BJ (cell line): ENCODE data around the gene SAP30L. TPM values are rescaled to one million over a fixed set of nuclear protein-coding genes. Genes with fewer than 3 reads are reported as not detected.

Experiments used
- CTCF ChIA-PET: fragments of 350-600 bp; formaldehyde crosslinking; extraction: SDS; loops from one replicate; lab custom pipeline; 2021; ENCODE audit warnings: antibody characterized with exemption, inconsistent platforms; lab: Yijun Ruan, JAX
- POLR2A ChIA-PET: fragments of 300-600 bp; sonication (Branson Sonifier 250); formaldehyde crosslinking; extraction: SDS; loops from one replicate; lab custom pipeline; 2021; ENCODE audit warnings: antibody characterized with exemption; lab: Charles Lee
- DNase-seq: peaks from one replicate; pipeline ENCODE4 v3.0.0-alpha.2; 2011; ENCODE audit warnings: low read depth
- H3K27me3 ChIP-seq: 2 replicates; pipeline ENCODE4 v1.6.0; 2011; ENCODE audit warnings: low read length; ENCODE audit not compliant: control insufficient read depth, insufficient read depth
- H3K36me3 ChIP-seq: 2 replicates; pipeline ENCODE4 v1.5.1; 2011; ENCODE audit warnings: low read length; ENCODE audit not compliant: control insufficient read depth, insufficient read depth
- H3K4me3 ChIP-seq: 2 replicates; pipeline ENCODE4 v1.5.1; 2011; ENCODE audit warnings: low read depth, mild to moderate bottlenecking, control low read depth, low read length
- polyA plus RNA-seq: library from polyadenylated mRNA; depleted of rRNA; stranded (reverse); fragments of >200 nt; gene quantifications from 2 replicates; pipeline ENCODE4 v1.2.3, GENCODE V29; 2011
- TF ChIP-seq, protein P1 (sequence below): IDR thresholded peaks from 2 replicates; pipeline ENCODE4 v1.5.1; 2011; ENCODE audit warnings: low read depth, mild to moderate bottlenecking, control low read depth, inconsistent platforms, low read length, moderate library complexity; ENCODE audit not compliant: insufficient read depth

SAP30L gene
- polyA plus RNA-seq, 1 experiment: 26.3 TPM

DNA sequence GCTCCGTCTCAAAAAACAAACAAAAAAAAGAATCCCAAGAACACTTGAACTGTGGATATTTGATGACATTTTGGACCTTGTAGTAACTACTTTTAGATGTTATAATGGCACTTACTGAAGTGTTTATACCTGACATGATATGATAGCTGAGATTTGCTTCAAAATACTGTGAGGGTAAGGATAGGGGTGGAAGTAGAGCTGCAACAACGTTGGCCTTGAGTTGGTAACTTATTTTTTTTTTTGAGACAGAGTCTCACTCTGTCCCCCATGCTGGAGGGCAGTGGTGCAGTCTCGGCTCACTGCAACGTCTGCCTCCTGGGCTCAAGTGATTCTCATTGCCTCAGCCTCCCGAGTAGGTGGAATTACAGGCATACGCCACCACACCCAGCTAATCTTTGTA is 30.7 kb upstream of the SAP30L start:
- Histone ChIP-seq H3K36me3 (peaks cover 25% of the 10 kb centered on the region), H3K4me3 (no peak overlapping the region), H3K27me3 (no peaks in the 10 kb centered on the region)
- POLR2A ChIA-PET: no interaction called here
- TF ChIP-seq, protein P1, sequence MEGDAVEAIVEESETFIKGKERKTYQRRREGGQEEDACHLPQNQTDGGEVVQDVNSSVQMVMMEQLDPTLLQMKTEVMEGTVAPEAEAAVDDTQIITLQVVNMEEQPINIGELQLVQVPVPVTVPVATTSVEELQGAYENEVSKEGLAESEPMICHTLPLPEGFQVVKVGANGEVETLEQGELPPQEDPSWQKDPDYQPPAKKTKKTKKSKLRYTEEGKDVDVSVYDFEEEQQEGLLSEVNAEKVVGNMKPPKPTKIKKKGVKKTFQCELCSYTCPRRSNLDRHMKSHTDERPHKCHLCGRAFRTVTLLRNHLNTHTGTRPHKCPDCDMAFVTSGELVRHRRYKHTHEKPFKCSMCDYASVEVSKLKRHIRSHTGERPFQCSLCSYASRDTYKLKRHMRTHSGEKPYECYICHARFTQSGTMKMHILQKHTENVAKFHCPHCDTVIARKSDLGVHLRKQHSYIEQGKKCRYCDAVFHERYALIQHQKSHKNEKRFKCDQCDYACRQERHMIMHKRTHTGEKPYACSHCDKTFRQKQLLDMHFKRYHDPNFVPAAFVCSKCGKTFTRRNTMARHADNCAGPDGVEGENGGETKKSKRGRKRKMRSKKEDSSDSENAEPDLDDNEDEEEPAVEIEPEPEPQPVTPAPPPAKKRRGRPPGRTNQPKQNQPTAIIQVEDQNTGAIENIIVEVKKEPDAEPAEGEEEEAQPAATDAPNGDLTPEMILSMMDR: no peak
- CTCF ChIA-PET: interaction anchor here (0.6 to 1.3 kb wide), 4 partner anchors 10 to 339 kb away, joined by 3 to 7 read pairs (median 4); no protein-coding TSS in a partner anchor
- DNase-seq: no peak

DNA sequence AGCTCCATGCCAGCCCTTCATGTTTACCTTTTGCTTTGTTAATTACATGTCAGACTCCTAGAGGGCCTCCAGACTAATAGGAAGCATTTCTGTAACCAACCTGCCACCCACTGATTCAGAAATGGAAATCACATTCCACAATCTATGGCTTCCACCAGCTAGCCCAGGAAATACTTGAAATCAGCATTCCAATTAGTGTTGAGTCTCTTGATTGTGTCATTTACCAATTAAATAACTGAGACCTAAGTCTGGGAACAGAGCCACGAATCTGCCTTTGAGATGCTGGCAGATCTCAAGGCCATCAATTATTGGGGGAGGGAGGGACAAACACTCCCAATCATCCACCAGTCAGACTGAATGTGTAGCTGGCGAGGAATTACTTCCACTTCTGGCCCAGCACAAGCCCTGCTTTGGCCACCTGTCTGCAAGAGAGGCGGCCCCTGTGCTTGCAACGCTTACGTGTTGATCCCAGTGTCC is 27.4 kb upstream of the SAP30L start:
- TF ChIP-seq, protein P1: no peak
- DNase-seq: no peak
- Histone ChIP-seq H3K36me3 (peaks cover 10% of the 10 kb centered on the region), H3K4me3 (no peak overlapping the region), H3K27me3 (no peaks in the 10 kb centered on the region)
- ChIA-PET POLR2A (interaction anchor here (0.6 kb wide), 1 partner anchor 28 kb away, joined by 3 read pairs; no protein-coding TSS in a partner anchor), CTCF (no interaction called here)

DNA sequence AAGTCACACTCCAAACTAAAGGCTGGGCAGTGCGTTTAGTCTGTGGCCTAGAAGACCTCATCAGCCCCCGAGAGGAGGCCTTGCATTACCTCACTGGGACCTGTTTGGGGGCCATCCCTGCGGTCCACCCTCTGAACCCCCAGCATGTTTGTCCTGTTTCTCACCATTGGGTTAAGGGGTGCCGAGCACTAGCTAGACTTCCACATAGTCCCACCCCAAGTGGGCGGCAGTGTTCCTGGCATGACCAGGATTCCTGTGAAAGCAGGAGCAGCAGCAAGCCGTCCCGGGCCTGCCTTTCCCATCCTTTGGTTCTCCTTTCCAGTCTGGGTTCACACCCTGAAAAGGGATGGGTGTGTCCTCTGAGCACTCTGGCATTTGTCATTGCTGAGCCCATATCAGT is 26.6 kb upstream of the SAP30L start:
- Histone ChIP-seq H3K4me3 (no peak overlapping the region), H3K27me3 (no peaks in the 10 kb centered on the region), H3K36me3 (peaks cover 10% of the 10 kb centered on the region)
- TF ChIP-seq, protein P1: no peak
- CTCF ChIA-PET: interaction anchor here (0.8 kb wide), 1 partner anchor 11 kb away, joined by 3 read pairs; no protein-coding TSS in a partner anchor
- POLR2A ChIA-PET: no interaction called here
- DNase-seq: no peak

DNA sequence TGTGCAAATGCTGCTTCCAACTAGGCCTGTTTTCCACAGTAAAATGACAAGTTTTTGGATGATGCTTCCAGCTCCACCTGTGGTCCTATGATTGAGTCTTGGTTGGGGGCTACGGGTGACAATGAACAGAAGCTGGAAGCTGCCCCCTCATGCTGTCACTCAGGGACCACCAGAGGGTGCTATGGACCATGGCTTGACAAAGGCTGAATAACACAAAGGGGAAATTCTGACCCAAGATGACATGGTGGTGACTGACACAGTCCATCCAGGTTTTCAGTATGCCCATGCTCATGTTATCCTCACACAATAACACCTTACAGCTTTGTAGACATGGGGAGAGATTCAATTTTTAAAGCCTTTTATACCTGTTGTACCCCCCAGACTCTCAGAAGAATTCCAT is 23.9 kb upstream of the SAP30L start:
- POLR2A ChIA-PET: no interaction called here
- H3K27me3 ChIP-seq: no peaks in the 10 kb centered on the region
- H3K4me3 ChIP-seq: no peak overlapping the region
- TF ChIP-seq, protein P1: peak; percentile 44; the same call in 1 of the 2 replicates
- H3K36me3 ChIP-seq: peaks cover 4% of the 10 kb centered on the region; the same call in 1 of the 2 replicates
- CTCF ChIA-PET: interaction anchor here (0.5 to 2.4 kb wide), 11 partner anchors 8 to 442 kb away, joined by 3 to 10 read pairs (median 4); partner anchors contain the start of gene GALNT10
- DNase-seq: no peak

DNA sequence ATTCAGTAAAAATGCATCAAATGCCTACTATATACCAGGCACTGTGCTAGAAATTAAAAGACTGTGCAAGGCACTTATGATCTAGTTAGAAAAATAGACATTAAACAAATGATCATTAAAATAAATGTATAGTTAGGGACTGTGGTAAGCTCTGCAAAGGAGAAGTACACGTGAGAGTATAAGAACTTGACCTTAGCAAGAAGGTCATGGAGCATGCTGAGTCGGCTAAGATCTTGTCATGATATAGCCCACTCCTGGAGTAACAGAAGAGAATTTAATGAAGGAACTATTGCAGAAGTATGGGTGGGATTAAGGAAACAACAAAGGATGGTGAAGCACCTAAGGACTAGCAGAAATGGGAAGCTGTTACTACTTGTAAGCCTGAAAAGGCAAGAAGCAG is 23.5 kb upstream of the SAP30L start:
- ChIA-PET CTCF (interaction anchor here (0.5 to 2.4 kb wide), 10 partner anchors 8 to 442 kb away, joined by 3 to 10 read pairs (median 5); partner anchors contain the start of gene GALNT10), POLR2A (no interaction called here)
- TF ChIP-seq, protein P1: no peak
- Histone ChIP-seq H3K4me3 (no peak overlapping the region), H3K27me3 (no peaks in the 10 kb centered on the region), H3K36me3 (peaks cover 3% of the 10 kb centered on the region; the same call in 1 of the 2 replicates)
- no peak for DNase-seq
